HG03196 (cell line): ENCODE data around the gene KCND3.

ENCODE experiments used
- ATAC-seq: cut with Tn5 transposase; IDR thresholded peaks from one replicate; pipeline ENCODE4 v1.9.1; 2021; ENCODE audit not compliant: unreplicated experiment

The KCND3 gene

GRCh38 chr1:111733183-111733991, 256.1 kb downstream of the KCND3 start:
- no peak for ATAC-seq

- ATAC-seq, result no peak
Observed at GRCh38 chr1:111732718-111733117, 256.8 kb downstream of the KCND3 start.

GRCh38 chr1:111731956-111732355, 257.5 kb downstream of the KCND3 start:
- ATAC-seq, result no peak

- ATAC-seq, result no peak
Observed at GRCh38 chr1:111730706-111731105, 258.8 kb downstream of the KCND3 start.

GRCh38 chr1:111729946-111730681, 259.4 kb downstream of the KCND3 start:
- no peak for ATAC-seq

GRCh38 chr1:111729271-111729921, 260.1 kb downstream of the KCND3 start:
- no peak for ATAC-seq

- ATAC-seq, result no peak
Observed at GRCh38 chr1:111727056-111727455, 262.4 kb downstream of the KCND3 start.

GRCh38 chr1:111725192-111725591, 264.3 kb downstream of the KCND3 start:
- no peak for ATAC-seq

GRCh38 chr1:111723871-111724270, 265.6 kb downstream of the KCND3 start:
- ATAC-seq, result no peak

- no peak for ATAC-seq
Observed at GRCh38 chr1:111723091-111723806, 266.2 kb downstream of the KCND3 start.

- ATAC-seq, result no peak
Observed at GRCh38 chr1:111720977-111721786, 268.3 kb downstream of the KCND3 start.
